Gastroesophageal sphincter (tissue), 3 donors: ENCODE data around the gene ZFHX3.

Experiments used
- EP300 ChIP-seq: sonication (generic); formaldehyde crosslinking; IDR thresholded peaks from one replicate; pipeline ENCODE4 v1.6.1; 2017; ENCODE audit warnings: antibody characterized with exemption, mild to moderate bottlenecking
- TF ChIP-seq, protein P1 (sequence below), 4 experiments: fragments of 200-600 bp in 2 of 4; fragments of 450-650 bp in 2 of 4; sonication (generic) in 1 of 4; IDR thresholded peaks; one replicate each; pipeline ENCODE4 v1.5.1; 2017 to 2019; ENCODE audit warnings: antibody characterized with exemption in 4 of 4, mild to moderate bottlenecking in 2 of 4, moderate library complexity in 2 of 4

DNA sequence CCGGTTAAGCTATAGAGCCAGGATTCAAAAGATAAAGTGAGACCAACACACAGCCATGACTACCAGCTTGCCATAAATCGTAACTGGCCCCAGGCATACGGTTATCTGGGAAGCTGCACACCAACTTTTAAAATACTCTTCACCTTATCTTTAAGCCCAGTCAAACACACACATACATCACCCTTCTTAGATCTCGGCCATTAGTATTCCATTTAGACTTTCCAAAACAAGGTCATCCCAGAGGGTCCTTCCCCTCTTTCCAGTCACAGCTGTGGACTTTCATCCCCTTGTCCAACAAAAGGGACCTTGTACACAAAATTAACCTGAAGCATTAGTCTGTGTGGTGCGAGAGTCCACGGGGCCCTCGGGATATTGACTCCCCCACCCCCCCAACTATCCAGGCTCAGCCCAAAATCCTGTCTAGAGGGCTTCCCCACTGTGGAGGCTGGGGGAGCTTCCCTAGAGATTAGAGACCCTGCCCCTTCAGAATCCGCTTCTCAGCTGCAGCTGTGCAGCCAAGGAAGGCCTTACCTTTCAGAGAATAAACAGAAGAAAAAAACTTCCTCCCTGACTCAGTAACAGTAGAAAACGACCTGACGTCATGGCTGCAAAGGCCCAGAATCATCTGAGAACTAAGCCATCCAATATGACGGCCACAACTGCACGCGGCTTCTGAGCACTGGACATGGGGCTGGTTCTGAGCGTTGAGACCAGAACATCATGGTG, 9.9 kb downstream of the ZFHX3 start:
- TF ChIP-seq, protein P1, sequence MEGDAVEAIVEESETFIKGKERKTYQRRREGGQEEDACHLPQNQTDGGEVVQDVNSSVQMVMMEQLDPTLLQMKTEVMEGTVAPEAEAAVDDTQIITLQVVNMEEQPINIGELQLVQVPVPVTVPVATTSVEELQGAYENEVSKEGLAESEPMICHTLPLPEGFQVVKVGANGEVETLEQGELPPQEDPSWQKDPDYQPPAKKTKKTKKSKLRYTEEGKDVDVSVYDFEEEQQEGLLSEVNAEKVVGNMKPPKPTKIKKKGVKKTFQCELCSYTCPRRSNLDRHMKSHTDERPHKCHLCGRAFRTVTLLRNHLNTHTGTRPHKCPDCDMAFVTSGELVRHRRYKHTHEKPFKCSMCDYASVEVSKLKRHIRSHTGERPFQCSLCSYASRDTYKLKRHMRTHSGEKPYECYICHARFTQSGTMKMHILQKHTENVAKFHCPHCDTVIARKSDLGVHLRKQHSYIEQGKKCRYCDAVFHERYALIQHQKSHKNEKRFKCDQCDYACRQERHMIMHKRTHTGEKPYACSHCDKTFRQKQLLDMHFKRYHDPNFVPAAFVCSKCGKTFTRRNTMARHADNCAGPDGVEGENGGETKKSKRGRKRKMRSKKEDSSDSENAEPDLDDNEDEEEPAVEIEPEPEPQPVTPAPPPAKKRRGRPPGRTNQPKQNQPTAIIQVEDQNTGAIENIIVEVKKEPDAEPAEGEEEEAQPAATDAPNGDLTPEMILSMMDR (IDR thresholded peaks at IDR 0.05), result no peak
- TF ChIP-seq EP300, result no peak
